H1 (cell line): ENCODE measurements around the gene FAM81B. TPM values are rescaled to one million over a fixed set of nuclear protein-coding genes. Genes with fewer than 3 reads are reported as not detected.

Experiments
- CTCF ChIA-PET: fragments of 300-600 bp; sonication (Branson Sonifier 250); formaldehyde crosslinking; loops from one replicate; lab custom pipeline; 2021; ENCODE audit not compliant: partially characterized antibody; lab: Charles Lee
- POLR2A ChIA-PET: fragments of 300-600 bp; sonication (Branson Sonifier 250); formaldehyde crosslinking; loops from one replicate; lab custom pipeline; 2021; ENCODE audit warnings: inconsistent platforms; ENCODE audit not compliant: partially characterized antibody; lab: Charles Lee
- DNase-seq, 2 experiments: peaks; one replicate each; pipeline versions ENCODE4 v3.0.0 to v3.0.0-alpha.2; 2010 to 2022; ENCODE audit warnings: low spot score in 2 of 2, low read depth in 1 of 2, mixed read lengths in 1 of 2
- FAIRE-seq: peaks from 2 replicates; lab custom pipeline; 2011; peaks lifted over from hg19 to GRCh38; lab: Jason Lieb, UNC
- H2AFZ ChIP-seq: 2 replicates; pipeline ENCODE4 v1.8.1; 2012; ENCODE audit warnings: low read length, inconsistent platforms
- H2AK5ac ChIP-seq: 2 replicates; pipeline ENCODE4 v1.6.1; 2013; ENCODE audit warnings: low read depth, low read length
- H2BK120ac ChIP-seq: replicated peaks from 2 replicates; pipeline ENCODE3; 2013; ENCODE audit warnings: low read depth, low read length, inconsistent platforms
- H2BK12ac ChIP-seq: 2 replicates; pipeline ENCODE4 v1.6.1; 2013; ENCODE audit warnings: low read depth, low read length
- H2BK15ac ChIP-seq: 2 replicates; pipeline ENCODE4 v1.6.1; 2013; ENCODE audit warnings: low read length
- H2BK20ac ChIP-seq: 2 replicates; pipeline ENCODE4 v1.6.1; 2013; ENCODE audit warnings: low read length
- H2BK5ac ChIP-seq: 2 replicates; pipeline ENCODE4 v1.6.1; 2013; ENCODE audit warnings: low read depth, low read length
- H3K14ac ChIP-seq: 2 replicates; pipeline ENCODE4 v1.6.1; 2013; ENCODE audit warnings: inconsistent platforms; ENCODE audit not compliant: insufficient read length
- H3K18ac ChIP-seq: 2 replicates; pipeline ENCODE4 v1.6.1; 2013; ENCODE audit warnings: low read length; ENCODE audit errors: extremely low read depth
- H3K23ac ChIP-seq: 2 replicates; pipeline ENCODE4 v1.6.1; 2013; ENCODE audit warnings: inconsistent platforms; ENCODE audit not compliant: insufficient read length
- H3K23me2 ChIP-seq: 2 replicates; pipeline ENCODE4 v1.6.1; 2013; ENCODE audit warnings: low read depth, low read length
- H3K27ac ChIP-seq: 2 replicates; pipeline ENCODE4 v1.6.1; 2011; ENCODE audit warnings: low read depth, low read length, inconsistent platforms
- H3K27me3 ChIP-seq, 4 experiments: replicated peaks in 1 of 4; 1 replicate in 1 of 4; 2 replicates in 3 of 4; pipeline versions ENCODE4 v1.6.1 to v1.8.1; 2011 to 2013; ENCODE audit warnings: low read length in 3 of 4, mild to moderate bottlenecking in 3 of 4, inconsistent platforms in 2 of 4, mixed read lengths in 2 of 4, moderate library complexity in 1 of 4; ENCODE audit not compliant: control insufficient read depth in 3 of 4, insufficient read depth in 3 of 4; ENCODE audit errors: extremely low read depth in 1 of 4
- H3K36me3 ChIP-seq, 4 experiments: 2 replicates each; pipeline versions ENCODE4 v1.6.1 to v1.8.1; 2011 to 2013; ENCODE audit warnings: mild to moderate bottlenecking in 4 of 4, low read length in 3 of 4, moderate library complexity in 2 of 4, control low read depth in 1 of 4, inconsistent platforms in 1 of 4; ENCODE audit not compliant: insufficient read depth in 4 of 4, control insufficient read depth in 2 of 4
- H3K4ac ChIP-seq: replicated peaks from 2 replicates; pipeline ENCODE3; 2013; ENCODE audit warnings: low read length, low read depth, mixed read lengths, inconsistent platforms; ENCODE audit not compliant: insufficient read length
- H3K4me1 ChIP-seq, 4 experiments: replicated peaks in 1 of 4; 1 replicate in 1 of 4; 2 replicates in 3 of 4; pipeline versions ENCODE4 v1.6.1 to v1.8.1; 2011 to 2013; ENCODE audit warnings: low read length in 3 of 4, inconsistent platforms in 2 of 4, mixed read lengths in 1 of 4; ENCODE audit not compliant: insufficient read depth in 4 of 4, control insufficient read depth in 3 of 4
- H3K4me2 ChIP-seq, 2 experiments: 2 replicates each; pipeline versions ENCODE4 v1.6.1 to v1.8.1; 2011 to 2013; ENCODE audit warnings: low read depth in 2 of 2, low read length in 2 of 2, control low read depth in 1 of 2, inconsistent platforms in 1 of 2, mild to moderate bottlenecking in 1 of 2; ENCODE audit not compliant: insufficient read depth in 1 of 2
- H3K4me3 ChIP-seq, 4 experiments: fragments of 200-600, 300-600 bp in 1 of 4; sonication (generic), shearing (Covaris generic), sonication (Bioruptor Twin) in 1 of 4; 2 replicates each; pipeline versions ENCODE4 v1.5.1 to v1.8.1; 2011 to 2016; ENCODE audit warnings: low read length in 4 of 4, low read depth in 3 of 4, control low read depth in 2 of 4, inconsistent platforms in 2 of 4, mild to moderate bottlenecking in 2 of 4, mixed read lengths in 1 of 4, moderate library complexity in 1 of 4; ENCODE audit not compliant: insufficient read depth in 2 of 4; ENCODE audit errors: extremely low read depth in 1 of 4
- H3K56ac ChIP-seq: replicated peaks from 2 replicates; pipeline ENCODE3; 2013; ENCODE audit warnings: low read depth, mild to moderate bottlenecking, mixed read lengths, low read length, inconsistent platforms; ENCODE audit not compliant: insufficient read length
- H3K79me1 ChIP-seq: 2 replicates; pipeline ENCODE4 v1.6.1; 2013; ENCODE audit warnings: low read depth, low read length, control low read depth
- H3K79me2 ChIP-seq, 2 experiments: 2 replicates each; pipeline versions ENCODE4 v1.6.1 to v1.8.1; 2012 to 2013; ENCODE audit warnings: low read length in 2 of 2, mild to moderate bottlenecking in 2 of 2, inconsistent platforms in 1 of 2; ENCODE audit not compliant: insufficient read depth in 2 of 2, control insufficient read depth in 1 of 2
- H3K9ac ChIP-seq, 4 experiments: replicated peaks in 1 of 4; 1 replicate in 1 of 4; 2 replicates in 3 of 4; pipeline versions ENCODE4 v1.6.1 to v1.8.1; 2011 to 2013; ENCODE audit warnings: low read depth in 3 of 4, low read length in 3 of 4, control low read depth in 2 of 4, mild to moderate bottlenecking in 2 of 4, moderate library complexity in 2 of 4, inconsistent platforms in 1 of 4; ENCODE audit errors: extremely low read depth in 1 of 4
- H3K9me3 ChIP-seq, 2 experiments: 2 replicates each; pipeline versions ENCODE4 v1.6.1 to v1.8.1; 2012 to 2013; ENCODE audit warnings: mild to moderate bottlenecking in 2 of 2, moderate library complexity in 2 of 2, control low read depth in 1 of 2, inconsistent platforms in 1 of 2, low read depth in 1 of 2, low read length in 1 of 2, mixed read lengths in 1 of 2; ENCODE audit not compliant: insufficient read depth in 2 of 2
- H4K20me1 ChIP-seq, 2 experiments: replicated peaks in 1 of 2; 2 replicates each; pipeline versions ENCODE3 to v1.8.1; 2011 to 2013; ENCODE audit warnings: inconsistent platforms in 2 of 2, low read length in 2 of 2, mild to moderate bottlenecking in 1 of 2; ENCODE audit not compliant: insufficient read depth in 2 of 2, control insufficient read depth in 1 of 2
- H4K5ac ChIP-seq: 2 replicates; pipeline ENCODE4 v1.6.1; 2013; ENCODE audit warnings: low read length, low read depth, mixed read lengths, inconsistent platforms; ENCODE audit not compliant: insufficient read length
- H4K8ac ChIP-seq: 2 replicates; pipeline ENCODE4 v1.8.0; 2013; ENCODE audit warnings: mild to moderate bottlenecking, moderate library complexity, low read length, inconsistent platforms; ENCODE audit not compliant: insufficient read depth; ENCODE audit errors: extremely low read depth
- H4K91ac ChIP-seq: replicated peaks from 2 replicates; pipeline ENCODE3; 2013; ENCODE audit warnings: low read length, mixed read lengths, inconsistent platforms; ENCODE audit not compliant: insufficient read length
- ASH2L ChIP-seq: fragments of 200-600, 300-600 bp; sonication (generic); IDR thresholded peaks from one replicate; pipeline ENCODE4 v1.7.1; 2017; ENCODE audit warnings: low read length
- KDM5A ChIP-seq: fragments of 200-600 bp; IDR thresholded peaks from 2 replicates; pipeline ENCODE4 v1.7.1; 2012; ENCODE audit warnings: mild to moderate bottlenecking, low read length, inconsistent platforms, mixed read lengths
- POU5F1 ChIP-seq: IDR thresholded peaks from 2 replicates; pipeline ENCODE4 v1.6.1; 2011; ENCODE audit warnings: low read depth, mild to moderate bottlenecking, low read length, moderate library complexity
- TAF7 ChIP-seq: optimal IDR thresholded peaks from 2 replicates; pipeline ENCODE3; 2011; ENCODE audit warnings: low read depth, mild to moderate bottlenecking, inconsistent platforms, low read length, moderate library complexity, borderline replicate concordance
- TBP ChIP-seq: IDR thresholded peaks from 2 replicates; pipeline ENCODE4 v1.6.1; 2011; ENCODE audit warnings: low read depth, low read length, improper control_type of control experiment
- WGBS, 2 experiments: shearing (Covaris generic) in 1 of 2; methylation state at CpG; one replicate each; pipeline versions ENCODE4 v1.1.6 to v1.1.7; 2013 to 2015; ENCODE audit warnings: low lambda C conversion rate in 2 of 2, mixed read lengths in 2 of 2, inconsistent platforms in 1 of 2, low coverage in 1 of 2, missing lambda C conversion rate in 1 of 2; ENCODE audit not compliant: insufficient replicate concordance in 2 of 2, insufficient coverage in 1 of 2, insufficient read length in 1 of 2; ENCODE audit errors: extremely low coverage in 1 of 2, missing lambda C conversion rate in 1 of 2; 5-methylcytosine and 5-hydroxymethylcytosine counted together
- polyA plus RNA-seq, 7 experiments: library from polyadenylated mRNA; depleted of rRNA in 3 of 7; stranded (reverse) in 5 of 7; unstranded in 2 of 7; fragments of >200 nt in 5 of 7; fragments of 200-250 nt in 2 of 7; gene quantifications; 1 replicate in 5 of 7; 2 replicates in 1 of 7; 4 replicates in 1 of 7; pipeline versions ENCODE4 v1.2.1 to v1.2.3, GENCODE V29; 2011 to 2013; ENCODE audit warnings: missing spikeins in 2 of 7, mixed read lengths in 2 of 7
- total RNA-seq: library from RNA; stranded (reverse); fragmentation: NEBNext Ultra II Directional; extraction: Animal tissue kit (Norgen Biotek cat#: 25700); gene quantifications from 2 replicates; pipeline ENCODE4 v1.2.1, GENCODE V29; 2021
- TF ChIP-seq, protein P1 (sequence below), 3 experiments: IDR thresholded peaks; 1 replicate in 2 of 3; 2 replicates in 1 of 3; pipeline versions ENCODE4 v1.5.1 to v1.6.1; 2011; ENCODE audit warnings: low read length in 3 of 3, mild to moderate bottlenecking in 3 of 3, inconsistent platforms in 2 of 3, low read depth in 1 of 3, moderate library complexity in 1 of 3; ENCODE audit not compliant: insufficient read depth in 1 of 3; ENCODE audit errors: control extremely low read depth in 1 of 3

FAM81B gene
- total and polyA plus RNA-seq, 2 of the 8 experiments (the other 6 are each of a cell fraction or from before 2014, with no cell fraction given), result not detected

DNA sequence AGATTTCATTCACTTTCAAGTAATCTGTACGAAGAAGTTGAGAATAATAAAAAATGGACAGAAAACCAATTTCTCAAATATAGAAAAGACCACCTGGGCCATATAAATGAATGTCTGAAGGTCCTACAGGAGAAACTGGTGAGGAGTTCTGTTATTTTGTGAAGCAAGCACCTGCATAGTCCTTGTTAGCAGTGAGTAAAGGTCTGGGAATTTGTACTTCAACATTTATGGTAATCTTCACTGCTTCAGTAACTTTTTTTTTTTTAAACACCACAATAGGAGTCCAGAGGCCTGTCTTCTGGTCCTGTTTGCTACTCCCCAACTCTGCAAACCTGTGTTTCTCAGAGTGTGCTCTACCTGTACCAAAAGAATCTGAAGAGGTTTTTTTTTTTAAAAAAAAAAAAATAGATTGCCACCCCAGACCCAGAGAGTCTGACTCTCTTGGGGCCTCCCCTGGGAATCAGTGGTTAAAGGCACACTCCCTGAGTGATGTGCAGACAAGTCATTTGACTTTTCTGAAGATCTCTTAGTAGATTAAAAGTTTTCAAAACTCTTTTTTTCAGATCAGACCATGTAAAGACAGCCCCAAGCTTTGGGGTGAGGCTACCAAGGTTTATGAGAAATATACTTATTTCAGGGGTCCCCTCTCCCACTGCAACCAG lies 55.5 kb downstream of the FAM81B start:
- H3K27ac ChIP-seq, result no peak overlapping the region
- no peak overlapping the region for H2AK5ac ChIP-seq
- H3K4me1 ChIP-seq, result peaks cover 0 to 3% (median 0%) of the 10 kb centered on the region in 4 experiments; a peak in 1 of 7 replicates
- H3K23ac ChIP-seq, result no peak overlapping the region
- ChIA-PET POLR2A (no interaction called here), CTCF (interaction anchor here (0.6 to 1.4 kb wide), 3 partner anchors 15 to 61 kb away, joined by 3 to 4 read pairs (median 3); no protein-coding TSS in a partner anchor)
- no peaks in the 10 kb centered on the region for H3K79me2 ChIP-seq
- H2BK120ac ChIP-seq, result no peak overlapping the region
- H4K8ac ChIP-seq, result no peak overlapping the region
- H3K36me3 ChIP-seq, result no peaks in the 10 kb centered on the region
- H3K79me1 ChIP-seq, result no peaks in the 10 kb centered on the region
- H4K5ac ChIP-seq, result no peak overlapping the region
- H4K91ac ChIP-seq, result no peak overlapping the region
- no peak overlapping the region for H3K4me2 ChIP-seq
- no peaks in the 10 kb centered on the region for H3K27me3 ChIP-seq
- H2BK20ac ChIP-seq, result no peak overlapping the region
- no peak overlapping the region for H3K4ac ChIP-seq
- FAIRE-seq (no peak), DNase-seq (no peak)
- no peak overlapping the region for H3K18ac ChIP-seq
- no peak overlapping the region for H3K9ac ChIP-seq
- no peak overlapping the region for H3K14ac ChIP-seq
- TF ChIP-seq, protein P1, sequence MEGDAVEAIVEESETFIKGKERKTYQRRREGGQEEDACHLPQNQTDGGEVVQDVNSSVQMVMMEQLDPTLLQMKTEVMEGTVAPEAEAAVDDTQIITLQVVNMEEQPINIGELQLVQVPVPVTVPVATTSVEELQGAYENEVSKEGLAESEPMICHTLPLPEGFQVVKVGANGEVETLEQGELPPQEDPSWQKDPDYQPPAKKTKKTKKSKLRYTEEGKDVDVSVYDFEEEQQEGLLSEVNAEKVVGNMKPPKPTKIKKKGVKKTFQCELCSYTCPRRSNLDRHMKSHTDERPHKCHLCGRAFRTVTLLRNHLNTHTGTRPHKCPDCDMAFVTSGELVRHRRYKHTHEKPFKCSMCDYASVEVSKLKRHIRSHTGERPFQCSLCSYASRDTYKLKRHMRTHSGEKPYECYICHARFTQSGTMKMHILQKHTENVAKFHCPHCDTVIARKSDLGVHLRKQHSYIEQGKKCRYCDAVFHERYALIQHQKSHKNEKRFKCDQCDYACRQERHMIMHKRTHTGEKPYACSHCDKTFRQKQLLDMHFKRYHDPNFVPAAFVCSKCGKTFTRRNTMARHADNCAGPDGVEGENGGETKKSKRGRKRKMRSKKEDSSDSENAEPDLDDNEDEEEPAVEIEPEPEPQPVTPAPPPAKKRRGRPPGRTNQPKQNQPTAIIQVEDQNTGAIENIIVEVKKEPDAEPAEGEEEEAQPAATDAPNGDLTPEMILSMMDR (IDR thresholded peaks at IDR 0.05; ENCODE audit: control extremely low read depth in 1 of 3, insufficient read depth in 1 of 3, low read depth in 1 of 3, low read length in 3 of 3), result no peak
- TF ChIP-seq ASH2L (no peak), POU5F1 (no peak), TAF7 (no peak), TBP (no peak), KDM5A (no peak)
- no peak overlapping the region for H2BK5ac ChIP-seq
- 85% methylated on average over 1 of the region's 1 CpG; no CpG with 5 or more reads in 1 of the 2 experiments for WGBS, 2 experiments
- H2BK15ac ChIP-seq, result no peak overlapping the region
- no peaks in the 10 kb centered on the region for H3K23me2 ChIP-seq
- no peak overlapping the region for H3K4me3 ChIP-seq
- H4K20me1 ChIP-seq, result no peaks in the 10 kb centered on the region
- H3K9me3 ChIP-seq, result no peaks in the 10 kb centered on the region
- H3K56ac ChIP-seq, result no peak overlapping the region
- 0 out of 2 replicates have a peak overlapping the region, but pooled peaks have one; percentile 5 for H2AFZ ChIP-seq
- no peak overlapping the region for H2BK12ac ChIP-seq
